Peyer's patch (tissue), 4 donors: ENCODE measurements around the gene BOC. TPM values are rescaled to one million over a fixed set of nuclear protein-coding genes. Genes with fewer than 3 reads are reported as not detected.

Experiments
- DNase-seq, 3 donors: peaks; one replicate each; pipeline ENCODE4 v3.0.0-alpha.2; 2017 to 2019
- H3K27ac ChIP-seq, 4 donors: fragments of 200-600 bp; sonication (generic); one replicate each; pipeline ENCODE4 v1.5.1; 2016 to 2019
- H3K27me3 ChIP-seq, 2 donors: fragments of 200-600 bp; sonication (generic); one replicate each; pipeline ENCODE4 v1.5.1; 2019
- H3K36me3 ChIP-seq, 3 donors: fragments of 200-600 bp; sonication (generic); one replicate each; pipeline ENCODE4 v1.5.1; 2016 to 2019
- H3K4me1 ChIP-seq, 4 donors: fragments of 200-600 bp; sonication (generic); one replicate each; pipeline ENCODE4 v1.5.1; 2016 to 2019
- H3K4me3 ChIP-seq, 4 donors: fragments of 200-600 bp; sonication (generic); 1 replicate in 3 of 4; 2 replicates in 1 of 4; pipeline ENCODE4 v1.5.1; 2016 to 2019; ENCODE audit warnings: mild to moderate bottlenecking in 1 of 4
- H3K9me3 ChIP-seq, 4 donors: fragments of 200-600 bp; sonication (generic); one replicate each; pipeline ENCODE4 v1.5.1; 2016 to 2019; ENCODE audit warnings: mild to moderate bottlenecking in 1 of 4
- CTCF ChIP-seq, 6 experiments: fragments of 450-650 bp in 4 of 6; fragments of 200-600 bp in 2 of 6; sonication (generic) in 1 of 6; IDR thresholded peaks; one replicate each; pipeline ENCODE4 v1.5.1; 2017 to 2019; ENCODE audit warnings: antibody characterized with exemption in 6 of 6, mild to moderate bottlenecking in 3 of 6, moderate library complexity in 1 of 6
- POLR2A ChIP-seq, 2 donors: fragments of 450-650 bp; IDR thresholded peaks; one replicate each; pipeline ENCODE4 v1.5.1; 2017; ENCODE audit warnings: antibody characterized with exemption in 2 of 2, mild to moderate bottlenecking in 2 of 2, moderate library complexity in 2 of 2
- total RNA-seq, 4 donors: library from RNA; depleted of rRNA; stranded (reverse); fragments of >200 nt; gene quantifications; one replicate each; pipeline ENCODE4 v1.1.0, GENCODE V29; 2016

The BOC gene
- total RNA-seq, 4 donors from 2014 or later = 4.2 to 31.4 (median 13.2) TPM

GRCh38 chr3:113200351-113200750, 11.0 kb upstream of the BOC start:
- Histone ChIP-seq H3K27ac (no peak overlapping the region), H3K4me3 (no peak overlapping the region), H3K27me3 (no peaks in the 10 kb centered on the region), H3K9me3 (no peaks in the 10 kb centered on the region), H3K36me3 (no peaks in the 10 kb centered on the region), H3K4me1 (no peaks in the 10 kb centered on the region)
- no peak for DNase-seq
- TF ChIP-seq CTCF (IDR thresholded peaks at IDR 0.05) = no peak
- TF ChIP-seq POLR2A (IDR thresholded peaks at IDR 0.05) = no peak

- no peak for DNase-seq
- Histone ChIP-seq H3K27me3 (no peaks in the 10 kb centered on the region), H3K9me3 (no peaks in the 10 kb centered on the region), H3K4me3 (no peak overlapping the region), H3K27ac (no peak overlapping the region), H3K36me3 (no peaks in the 10 kb centered on the region), H3K4me1 (no peaks in the 10 kb centered on the region)
- no peak for TF ChIP-seq POLR2A (IDR thresholded peaks at IDR 0.05)
- TF ChIP-seq CTCF (IDR thresholded peaks at IDR 0.05) = no peak
Observed at GRCh38 chr3:113200946-113201345, 10.4 kb upstream of the BOC start.

GRCh38 chr3:113204371-113204770, 7.0 kb upstream of the BOC start:
- no peak for TF ChIP-seq CTCF (IDR thresholded peaks at IDR 0.05)
- TF ChIP-seq POLR2A (IDR thresholded peaks at IDR 0.05) = no peak
- Histone ChIP-seq H3K4me3 (no peak overlapping the region), H3K36me3 (no peaks in the 10 kb centered on the region), H3K27me3 (no peaks in the 10 kb centered on the region), H3K9me3 (no peaks in the 10 kb centered on the region), H3K27ac (no peak overlapping the region), H3K4me1 (no peaks in the 10 kb centered on the region)
- DNase-seq = no peak

- DNase-seq = no peak
- no peak overlapping the region for H3K4me3 ChIP-seq
- TF ChIP-seq CTCF (IDR thresholded peaks at IDR 0.05) (no peak), POLR2A (IDR thresholded peaks at IDR 0.05) (no peak)
- H3K27me3 ChIP-seq = no peaks in the 10 kb centered on the region
- H3K27ac ChIP-seq = no peak overlapping the region
- H3K36me3 ChIP-seq = no peaks in the 10 kb centered on the region
- H3K9me3 ChIP-seq = no peaks in the 10 kb centered on the region
- no peaks in the 10 kb centered on the region for H3K4me1 ChIP-seq
Observed at GRCh38 chr3:113205481-113205880, 5.9 kb upstream of the BOC start.

- DNase-seq = no peak
- Histone ChIP-seq H3K27ac (peak overlapping the region; percentile 68 to 91 (median 77)), H3K27me3 (no peaks in the 10 kb centered on the region), H3K4me3 (peak overlapping the region; percentile 43 to 66 (median 53)), H3K36me3 (no peaks in the 10 kb centered on the region), H3K4me1 (peaks cover 0 to 7% (median 0%) of the 10 kb centered on the region in 4 donors), H3K9me3 (no peaks in the 10 kb centered on the region)
- TF ChIP-seq POLR2A (IDR thresholded peaks at IDR 0.05) = no peak
- TF ChIP-seq CTCF (IDR thresholded peaks at IDR 0.05) = no peak
Observed at GRCh38 chr3:113210604-113211329, 590 bp upstream of the BOC start.
